CD4-positive, alpha-beta T cell treated with Interleukin-15 for 4 hours (primary cell): Measurements from ENCODE around the gene CCNL1.

ENCODE experiments used
- DNase-seq: peaks from one replicate; pipeline ENCODE4 v3.0.0-alpha.2; 2020; ENCODE audit warnings: low spot score

CCNL1 gene

DNA sequence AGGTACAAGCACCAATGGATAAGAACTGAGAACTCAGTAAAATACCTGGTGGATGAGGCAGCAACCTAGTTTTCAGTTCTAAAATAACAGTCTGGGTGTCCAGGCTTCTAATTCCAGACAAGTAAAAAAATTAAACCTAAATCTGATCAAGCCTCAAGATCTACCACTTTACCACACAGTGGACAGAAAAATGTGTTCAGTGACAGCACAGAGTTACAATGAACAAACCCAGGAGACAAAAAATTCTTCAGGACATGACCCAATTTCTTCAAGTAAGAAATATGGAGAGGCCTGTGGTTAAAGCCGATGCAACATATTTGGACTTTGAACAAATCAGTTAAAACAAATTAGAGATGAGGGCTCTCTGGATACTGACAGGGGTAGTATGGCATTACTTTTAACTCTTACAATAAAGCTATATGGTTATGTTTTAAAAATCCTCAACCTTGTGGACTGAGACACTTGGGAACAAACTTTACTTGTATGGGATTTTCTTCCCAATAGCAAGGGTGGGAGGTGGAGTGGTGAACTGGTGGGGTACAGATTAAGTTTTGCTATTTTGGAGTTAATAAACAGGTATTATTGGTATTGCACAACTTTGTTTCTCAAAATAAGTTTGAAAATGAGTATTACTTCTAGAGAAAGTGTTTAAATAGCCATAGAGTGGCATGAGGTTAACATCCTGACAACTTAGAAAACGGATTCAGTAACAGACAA is 14.2 kb downstream of the CCNL1 start:
- DNase-seq: no peak

- no peak for DNase-seq
Measured at GRCh38 chr3:157142315-157142714, 17.6 kb downstream of the CCNL1 start.

GRCh38 chr3:157139938-157140534 is 19.9 kb downstream of the CCNL1 start:
- no peak for DNase-seq

GRCh38 chr3:157136647-157137387 is 23.1 kb downstream of the CCNL1 start:
- no peak for DNase-seq

GRCh38 chr3:157135671-157136396 is 24.1 kb downstream of the CCNL1 start:
- DNase-seq: no peak

- DNase-seq: peak; percentile 20
Measured at GRCh38 chr3:157134620-157135191, 25.2 kb downstream of the CCNL1 start.

DNA sequence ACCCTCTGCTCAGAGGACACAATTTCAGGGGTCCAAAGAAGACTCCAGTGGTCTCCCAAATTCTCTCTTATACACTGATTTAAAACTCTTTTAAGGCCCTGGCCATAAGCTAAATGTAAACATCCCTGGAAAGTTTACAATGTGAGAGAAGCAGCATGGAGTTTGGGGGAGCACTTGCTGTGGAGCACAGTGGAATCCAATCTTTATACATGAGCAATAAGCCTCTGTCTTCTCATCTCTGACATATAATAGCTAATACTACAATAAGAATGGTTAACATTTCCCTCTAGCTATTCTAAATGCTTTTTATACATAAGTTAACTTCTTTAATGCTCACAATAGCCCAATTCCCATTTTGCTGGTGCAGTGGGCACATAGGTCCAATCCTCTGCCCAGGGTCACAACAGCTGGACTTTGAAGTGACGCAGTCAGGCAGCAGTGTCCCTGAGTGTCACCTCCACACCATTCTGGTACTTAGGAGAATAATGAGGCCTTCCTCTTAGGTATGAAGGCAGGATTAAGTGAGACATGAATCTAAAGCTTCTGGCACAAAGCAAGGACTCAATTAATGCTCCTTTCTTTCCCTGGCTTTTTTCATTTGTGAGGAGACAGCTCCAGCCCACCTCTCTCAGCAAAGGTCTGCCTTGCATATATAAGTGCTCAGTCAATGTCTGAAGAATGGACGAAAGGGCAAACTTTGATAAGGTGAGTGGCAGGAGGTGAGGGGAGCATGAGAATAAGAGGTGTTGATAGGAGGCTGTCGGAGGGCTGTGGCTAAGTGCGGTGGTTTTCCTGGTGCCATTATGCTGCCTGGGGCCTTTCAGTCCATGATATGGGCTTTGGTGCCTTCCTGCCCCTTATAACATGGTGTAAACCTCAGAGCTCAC is 26.3 kb downstream of the CCNL1 start:
- DNase-seq: no peak

- no peak for DNase-seq
Measured at GRCh38 chr3:157132936-157133335, 27.0 kb downstream of the CCNL1 start.

DNA sequence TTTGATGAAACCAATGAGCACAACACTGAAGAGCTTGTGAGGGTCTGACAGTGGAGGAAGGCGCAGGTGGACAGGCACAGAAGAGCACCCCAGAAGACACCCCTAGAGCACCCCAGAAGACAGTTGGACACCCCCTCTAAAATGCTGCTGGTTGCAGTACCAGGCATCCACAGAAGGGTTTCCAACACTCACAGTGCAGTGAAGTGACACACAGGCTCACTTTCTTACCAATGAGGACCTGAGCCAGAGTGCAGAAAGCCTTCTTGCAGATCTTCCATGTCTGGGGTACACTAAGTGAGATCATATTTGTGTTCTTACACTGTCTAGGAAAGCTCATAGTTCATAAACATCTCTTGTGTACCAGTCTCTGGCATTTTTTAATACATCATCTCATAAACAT is 27.6 kb downstream of the CCNL1 start:
- DNase-seq: no peak

- no peak for DNase-seq
Measured at GRCh38 chr3:157131861-157132260, 28.1 kb downstream of the CCNL1 start.

GRCh38 chr3:157130467-157131251 is 29.3 kb downstream of the CCNL1 start:
- DNase-seq: peak; percentile 91

GRCh38 chr3:157129803-157130466 is 30.0 kb downstream of the CCNL1 start:
- peak; percentile 28 for DNase-seq

DNA sequence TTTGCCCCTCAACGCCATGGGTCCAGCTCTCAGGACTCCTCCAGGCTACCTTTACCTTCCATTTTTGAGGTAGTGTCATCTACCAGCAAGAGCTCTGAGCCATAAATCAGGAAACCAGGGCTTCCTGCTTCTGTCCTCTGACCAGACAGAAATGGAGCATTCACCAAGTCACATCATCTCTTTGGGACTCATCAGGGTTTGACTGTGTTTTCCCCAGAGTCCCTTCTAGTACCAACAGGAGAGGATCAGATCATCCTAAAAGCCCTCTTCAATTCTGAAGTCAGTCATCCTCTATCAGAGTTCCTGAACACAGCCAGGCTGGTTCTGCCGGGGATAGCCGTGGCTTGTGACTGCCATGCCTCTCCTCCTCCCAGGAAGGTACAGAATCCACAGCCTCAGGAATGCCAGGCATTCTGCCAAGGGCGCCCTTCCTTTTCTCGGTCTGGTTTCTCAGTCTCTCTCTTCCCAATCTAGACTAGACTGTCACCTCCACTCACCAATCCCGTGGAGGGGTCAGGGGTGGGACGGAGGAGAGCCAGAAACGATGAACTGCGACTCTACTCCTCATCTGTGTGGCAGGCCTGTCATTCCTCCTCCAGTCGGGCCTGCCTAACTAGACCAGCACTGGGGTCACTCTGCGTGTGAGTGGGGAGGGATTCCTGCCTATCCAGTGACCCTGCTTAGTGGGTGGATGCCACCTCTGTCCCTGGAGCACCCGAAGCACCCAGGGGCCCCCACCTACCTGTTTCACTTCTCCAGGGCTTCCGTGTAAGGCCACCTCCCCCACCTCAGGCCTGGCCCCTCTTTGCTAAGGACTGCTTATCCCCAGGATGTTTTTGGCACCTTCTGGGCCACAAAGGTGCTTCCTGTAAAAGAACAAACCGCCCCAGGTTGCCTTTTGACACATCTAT is 30.9 kb downstream of the CCNL1 start:
- DNase-seq: peak; percentile 48

- peak; percentile 88 for DNase-seq
Measured at GRCh38 chr3:157127831-157128767, 31.8 kb downstream of the CCNL1 start.

GRCh38 chr3:157127268-157127667 is 32.7 kb downstream of the CCNL1 start:
- DNase-seq: no peak

- no peak for DNase-seq
Measured at GRCh38 chr3:157126365-157126764, 33.6 kb downstream of the CCNL1 start.

DNA sequence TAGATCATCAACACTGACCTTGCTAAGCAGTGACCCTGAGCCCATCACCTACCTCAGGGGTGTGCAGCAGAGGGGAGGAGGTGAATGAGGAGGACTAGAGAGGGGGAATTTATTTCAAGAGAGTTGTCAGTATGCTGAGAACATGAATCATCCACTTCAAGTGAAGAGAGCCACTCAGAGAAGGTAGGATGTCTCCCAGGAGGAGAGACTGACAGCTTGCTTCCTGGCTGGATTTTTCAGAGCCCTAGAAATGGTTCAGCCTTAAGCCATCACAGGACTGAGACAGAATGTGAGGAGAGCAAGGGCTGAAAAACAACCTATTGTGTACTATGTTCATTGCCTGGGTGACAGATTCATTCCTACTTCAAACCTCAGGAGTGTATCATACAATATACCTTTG is 34.8 kb downstream of the CCNL1 start:
- DNase-seq: no peak

- DNase-seq: no peak
Measured at GRCh38 chr3:157123621-157124020, 36.3 kb downstream of the CCNL1 start.
